GM21360 (cell line): Measurements from ENCODE around the gene LRRC19.

Experiments used
- ATAC-seq: cut with Tn5 transposase; IDR thresholded peaks from one replicate; pipeline ENCODE4 v1.9.1; 2021; ENCODE audit warnings: mild to moderate bottlenecking, moderate library complexity; ENCODE audit not compliant: unreplicated experiment

Gene LRRC19

GRCh38 chr9:27005491-27005890 lies at the start of gene LRRC19:
Gene LRRC19, minus strand, starts transcription at chr9:27005672. Its CDS starts 5,978 bp downstream, at chr9:26999694.
- ATAC-seq, result no peak

GRCh38 chr9:27054841-27055240 lies 49.4 kb upstream of the LRRC19 start:
- ATAC-seq, result no peak

GRCh38 chr9:27054125-27054524 lies 48.7 kb upstream of the LRRC19 start:
- no peak for ATAC-seq

- no peak for ATAC-seq
Measured at GRCh38 chr9:27053369-27054022, 48.0 kb upstream of the LRRC19 start.

- no peak for ATAC-seq
Measured at GRCh38 chr9:27047136-27047535, 41.7 kb upstream of the LRRC19 start.

- ATAC-seq, result no peak
Measured at GRCh38 chr9:27043176-27043575, 37.7 kb upstream of the LRRC19 start.

- ATAC-seq, result no peak
Measured at GRCh38 chr9:27042476-27042875, 37.0 kb upstream of the LRRC19 start.

- ATAC-seq, result no peak
Measured at GRCh38 chr9:27041746-27042145, 36.3 kb upstream of the LRRC19 start.

- ATAC-seq, result no peak
Measured at GRCh38 chr9:27037499-27037898, 32.0 kb upstream of the LRRC19 start.

- peak; percentile 91 for ATAC-seq
Measured at GRCh38 chr9:27033815-27034403, 28.4 kb upstream of the LRRC19 start.

GRCh38 chr9:27029186-27029585 lies 23.7 kb upstream of the LRRC19 start:
- no peak for ATAC-seq

GRCh38 chr9:27022920-27023319 lies 17.4 kb upstream of the LRRC19 start:
- no peak for ATAC-seq

GRCh38 chr9:27019589-27019988 lies 14.1 kb upstream of the LRRC19 start:
- ATAC-seq, result no peak

GRCh38 chr9:27003426-27004077 lies 1.9 kb downstream of the LRRC19 start:
- ATAC-seq, result no peak

- ATAC-seq, result no peak
Measured at GRCh38 chr9:26995810-26996209, 9.7 kb downstream of the LRRC19 start.

- peak; percentile 65 for ATAC-seq
Measured at GRCh38 chr9:26983340-26983739, 22.1 kb downstream of the LRRC19 start.

- ATAC-seq, result no peak
Measured at GRCh38 chr9:26975728-26976707, 29.5 kb downstream of the LRRC19 start.

GRCh38 chr9:26974927-26975326 lies 30.5 kb downstream of the LRRC19 start:
- no peak for ATAC-seq

- ATAC-seq, result no peak
Measured at GRCh38 chr9:26973989-26974388, 31.5 kb downstream of the LRRC19 start.

GRCh38 chr9:26971721-26972120 lies 33.8 kb downstream of the LRRC19 start:
- no peak for ATAC-seq

- ATAC-seq, result no peak
Measured at GRCh38 chr9:26956860-26957233, 48.6 kb downstream of the LRRC19 start.
